GM13977 (cell line): ENCODE measurements around the gene DPRX.

Experiments
- DNase-seq: peaks from one replicate; pipeline ENCODE4 v3.0.0; 2012; ENCODE audit warnings: low spot score
- CTCF ChIP-seq: IDR thresholded peaks from 2 replicates; pipeline ENCODE4 v1.5.1; 2012; ENCODE audit warnings: mild to moderate bottlenecking, control low read depth; ENCODE audit not compliant: insufficient read depth; ENCODE audit errors: extremely low read depth, missing control alignments
- in situ Hi-C: fragments of 300-500 bp; cut with MboI; formaldehyde crosslinking; loops from one replicate; pipeline ENCODE4 v1.12.0; 2022; ENCODE audit warnings: low sequenced_read_pairs, low pct_unique_long_range_greater_than_20kb, mixed read lengths, inconsistent platforms; ENCODE audit not compliant: unreplicated experiment

The DPRX gene

GRCh38 chr19:53642381-53643099, 10.7 kb downstream of the DPRX start:
- no peak for TF ChIP-seq CTCF
- in situ Hi-C loops, result no loop called here
- no peak for DNase-seq

GRCh38 chr19:53644061-53644816, 12.4 kb downstream of the DPRX start:
- in situ Hi-C loops, result no loop called here
- no peak for DNase-seq
- TF ChIP-seq CTCF, result no peak

GRCh38 chr19:53646144-53646543, 14.3 kb downstream of the DPRX start:
- in situ Hi-C loops, result no loop called here
- no peak for TF ChIP-seq CTCF
- no peak for DNase-seq

- DNase-seq, result no peak
- in situ Hi-C loops, result no loop called here
- no peak for TF ChIP-seq CTCF
Observed at GRCh38 chr19:53647350-53647749, 15.6 kb downstream of the DPRX start.

GRCh38 chr19:53647792-53648191, 16.0 kb downstream of the DPRX start:
- DNase-seq, result no peak
- in situ Hi-C loops, result no loop called here

More at GRCh38 chr19:53647792-53648191, 16.0 kb downstream of the DPRX start:
- no peak for TF ChIP-seq CTCF
